K562 (cell line): ENCODE data around the gene CD47. TPM values are rescaled to one million over a fixed set of nuclear protein-coding genes. Genes with fewer than 3 reads are reported as not detected.

Source experiments
- ATAC-seq: fragments of 200-7000 bp; cut with Tn5 transposase; 3 replicates; pipeline ENCODE4 v1.9.1; 2020; ENCODE audit warnings: moderate library complexity
- BruUV-seq: library from RNA; stranded (reverse); fragments of 400-500 nt; replicated peaks from 2 replicates; lab custom pipeline; 2021; lab: Mats Ljungman, UMichigan
- CTCF ChIA-PET: fragments of 300-600 bp; formaldehyde crosslinking; extraction: SDS; loops from one replicate; lab custom pipeline; 2021; ENCODE audit warnings: low intra/inter-chr PET ratio; lab: Yijun Ruan, JAX
- POLR2A ChIA-PET: fragments of 300-600, 350-650 bp; sonication (Branson Sonifier 250); formaldehyde crosslinking; extraction: SDS; loops from one replicate; lab custom pipeline; 2021; ENCODE audit warnings: antibody characterized with exemption, inconsistent platforms; lab: Yijun Ruan, JAX
- DNase-seq, 4 experiments: peaks; one replicate each; pipeline versions ENCODE4 v3.0.0 to v3.0.0-alpha.2; 2011 to 2018; ENCODE audit warnings: low spot score in 3 of 4, mixed read lengths in 3 of 4; ENCODE audit errors: extremely low read depth in 1 of 4
- FAIRE-seq: peaks from 2 replicates; lab custom pipeline; 2011; peaks lifted over from hg19 to GRCh38; lab: Jason Lieb, UNC
- H2AFZ ChIP-seq: 2 replicates; pipeline ENCODE4 v1.6.0; 2011; ENCODE audit warnings: low read depth, low read length, control low read depth, inconsistent platforms
- H3K27ac ChIP-seq: fragments of 200-600 bp; 3 replicates; pipeline ENCODE4 v1.8.0; 2011; ENCODE audit warnings: low read depth, mild to moderate bottlenecking, control low read depth, inconsistent platforms, low read length, moderate library complexity, mixed read lengths; ENCODE audit errors: extremely low read depth
- H3K27me3 ChIP-seq, 2 experiments: fragments of 300-600 bp in 1 of 2; 2 replicates in 1 of 2; 3 replicates in 1 of 2; pipeline versions ENCODE4 v1.6.0 to v1.8.0; 2011; ENCODE audit warnings: inconsistent platforms in 2 of 2, low read length in 2 of 2, mild to moderate bottlenecking in 1 of 2, mixed read lengths in 1 of 2, moderate library complexity in 1 of 2; ENCODE audit not compliant: control insufficient read depth in 2 of 2, insufficient read depth in 2 of 2
- H3K36me3 ChIP-seq: fragments of 300-600 bp; 3 replicates; pipeline ENCODE4 v1.8.0; 2011; ENCODE audit warnings: mild to moderate bottlenecking, low read length, inconsistent platforms; ENCODE audit not compliant: control insufficient read depth, insufficient read depth
- H3K4me1 ChIP-seq, 2 experiments: fragments of 200-600 bp in 1 of 2; replicated peaks in 1 of 2; 2 replicates in 1 of 2; 3 replicates in 1 of 2; pipeline versions ENCODE4 v1.5.1 to v1.8.0; 2011; ENCODE audit warnings: inconsistent platforms in 2 of 2, low read length in 2 of 2, mild to moderate bottlenecking in 1 of 2, mixed read lengths in 1 of 2, moderate library complexity in 1 of 2; ENCODE audit not compliant: control insufficient read depth in 2 of 2, insufficient read depth in 2 of 2
- H3K4me2 ChIP-seq: 2 replicates; pipeline ENCODE4 v1.6.1; 2011; ENCODE audit warnings: low read length, control low read depth, inconsistent platforms, mixed read lengths; ENCODE audit not compliant: insufficient read depth
- H3K4me3 ChIP-seq: fragments of 200-600 bp; sonication (generic), shearing (Covaris generic); 2 replicates; pipeline ENCODE4 v1.5.1; 2016; ENCODE audit warnings: control low read depth, inconsistent platforms
- H3K79me2 ChIP-seq: fragments of 200-600 bp; 3 replicates; pipeline ENCODE4 v1.8.0; 2011; ENCODE audit warnings: low read length, inconsistent platforms; ENCODE audit not compliant: control insufficient read depth, insufficient read depth
- H3K9ac ChIP-seq, 2 experiments: 2 replicates each; pipeline versions ENCODE4 v1.6.0 to v1.6.1; 2011; ENCODE audit warnings: low read depth in 2 of 2, low read length in 2 of 2, control low read depth in 1 of 2, inconsistent platforms in 1 of 2, mild to moderate bottlenecking in 1 of 2, mixed read lengths in 1 of 2; ENCODE audit not compliant: insufficient read depth in 1 of 2
- H3K9me1 ChIP-seq: one replicate; pipeline ENCODE4 v1.6.0; 2011; ENCODE audit warnings: inconsistent platforms, mild to moderate bottlenecking, low read length, moderate library complexity; ENCODE audit not compliant: control insufficient read depth, insufficient read depth
- H3K9me3 ChIP-seq: replicated peaks from 2 replicates; pipeline ENCODE4 v1.5.1; 2011; ENCODE audit warnings: low read depth, low read length, inconsistent platforms; ENCODE audit not compliant: control insufficient read depth, insufficient read depth
- H4K20me1 ChIP-seq: replicated peaks from 2 replicates; pipeline ENCODE4 v1.6.1; 2011; ENCODE audit warnings: low read length, inconsistent platforms, mixed read lengths; ENCODE audit not compliant: control insufficient read depth, insufficient read depth
- ETV6 ChIP-seq, 3 experiments: fragments of 150-350 bp in 1 of 3; sonication (generic) in 1 of 3; formaldehyde crosslinking in 1 of 3; IDR thresholded peaks; 2 replicates each; pipeline versions ENCODE4 v1.6.1 to v1.8.0; 2014 to 2022; ENCODE audit warnings: borderline replicate concordance in 2 of 3, low read depth in 2 of 3, antibody characterized with exemption in 1 of 3, low read length in 1 of 3, mild to moderate bottlenecking in 1 of 3, missing genetic modification reagents in 1 of 3
- TAF7 ChIP-seq: fragments of 450-650 bp; IDR thresholded peaks from 2 replicates; pipeline ENCODE4 v1.6.1; 2016; ENCODE audit warnings: missing genetic modification characterization, missing compliant biosample characterization
- ZNF124 ChIP-seq: sonication (generic); formaldehyde crosslinking; IDR thresholded peaks from 2 replicates; pipeline ENCODE4 v1.8.1; 2022; ENCODE audit warnings: missing genetic modification reagents
- ZNF174 ChIP-seq: fragments of 250-450 bp; sonication (Bioruptor Pico); IDR thresholded peaks from 2 replicates; pipeline ENCODE4 v1.4.0; 2020; ENCODE audit warnings: mild to moderate bottlenecking
- ZNF224 ChIP-seq: sonication (generic); formaldehyde crosslinking; IDR thresholded peaks from 2 replicates; pipeline ENCODE4 v1.8.0; 2022; ENCODE audit warnings: mild to moderate bottlenecking, missing genetic modification reagents
- ZNF311 ChIP-seq: fragments of 250-450 bp; sonication (Bioruptor Pico); IDR thresholded peaks from 2 replicates; pipeline ENCODE4 v1.4.0; 2020; ENCODE audit warnings: mild to moderate bottlenecking, moderate library complexity
- ZNF431 ChIP-seq: sonication (generic); formaldehyde crosslinking; IDR thresholded peaks from 2 replicates; pipeline ENCODE4 v1.8.0; 2022; ENCODE audit warnings: mild to moderate bottlenecking, missing genetic modification reagents
- WGBS: fragments of 100-300 bp; shearing (Covaris generic); methylation state at CpG from one replicate; pipeline ENCODE4 v1.1.6; 2016; ENCODE audit warnings: low coverage, mixed read lengths; ENCODE audit not compliant: insufficient coverage; ENCODE audit errors: missing lambda C conversion rate; 5-methylcytosine and 5-hydroxymethylcytosine counted together
- in situ Hi-C: fragments of 300-500 bp; cut with MboI; formaldehyde crosslinking; loops from 4 replicates; pipeline ENCODE4 v1.15.0; 2018; ENCODE audit warnings: inconsistent platforms, mixed read lengths
- intact Hi-C: fragments of 100-400 bp; cut with micrococcal nuclease; formaldehyde crosslinking; loops from 2 replicates; pipeline ENCODE4 v1.14.2; 2022
- polyA plus RNA-seq, 8 experiments: library from polyadenylated mRNA; depleted of rRNA in 4 of 8; stranded (reverse) in 5 of 8; unstranded in 3 of 8; fragments of >200 nt; fragmentation: Nextera tagmentation in 2 of 8; fragmentation: Illumina TruSeq in 1 of 8; extraction: Ambion mirVana in 2 of 8; extraction: Trizol in 1 of 8; gene quantifications; 2 replicates each; pipeline versions ENCODE4 v1.2.1 to v1.2.3, GENCODE V29; 2011 to 2014; ENCODE audit warnings: inconsistent platforms in 1 of 8, missing spikeins in 1 of 8
- total RNA-seq, 7 experiments: library from RNA; depleted of rRNA in 6 of 7; stranded (reverse); fragments of >200 nt in 6 of 7; fragmentation: Illumina TruSeq in 2 of 7; extraction: Trizol in 2 of 7; gene quantifications; 2 replicates each; pipeline versions ENCODE4 v1.2.1 to v1.2.3, GENCODE V29; 2011 to 2021; ENCODE audit warnings: low replicate concordance in 1 of 7
- TF ChIP-seq, protein P1 (sequence below): sonication (generic); formaldehyde crosslinking; IDR thresholded peaks from 2 replicates; pipeline ENCODE4 v1.8.0; 2022; ENCODE audit warnings: mild to moderate bottlenecking, missing genetic modification reagents
- TF ChIP-seq, protein P2 (sequence below): fragments of 250-450 bp; sonication (Bioruptor Pico); IDR thresholded peaks from 2 replicates; pipeline ENCODE4 v1.8.0; 2021; ENCODE audit warnings: borderline replicate concordance, mild to moderate bottlenecking, moderate library complexity; ENCODE audit not compliant: poor library complexity, severe bottlenecking
- TF ChIP-seq, protein P3 (sequence below): fragments of 250-450 bp; sonication (Bioruptor Pico); IDR thresholded peaks from 2 replicates; pipeline ENCODE4 v1.5.0; 2020; ENCODE audit warnings: mild to moderate bottlenecking, borderline replicate concordance
- TF ChIP-seq, protein P4 (sequence below): sonication (generic); formaldehyde crosslinking; IDR thresholded peaks from 2 replicates; pipeline ENCODE4 v1.8.1; 2023; ENCODE audit warnings: mild to moderate bottlenecking, missing genetic modification reagents

CD47 gene
- total and polyA plus RNA-seq, 9 of the 15 experiments (the other 6 are each of a cell fraction or from before 2014, with no cell fraction given), result 10.2 to 62.6 (median 36.3) TPM

DNA sequence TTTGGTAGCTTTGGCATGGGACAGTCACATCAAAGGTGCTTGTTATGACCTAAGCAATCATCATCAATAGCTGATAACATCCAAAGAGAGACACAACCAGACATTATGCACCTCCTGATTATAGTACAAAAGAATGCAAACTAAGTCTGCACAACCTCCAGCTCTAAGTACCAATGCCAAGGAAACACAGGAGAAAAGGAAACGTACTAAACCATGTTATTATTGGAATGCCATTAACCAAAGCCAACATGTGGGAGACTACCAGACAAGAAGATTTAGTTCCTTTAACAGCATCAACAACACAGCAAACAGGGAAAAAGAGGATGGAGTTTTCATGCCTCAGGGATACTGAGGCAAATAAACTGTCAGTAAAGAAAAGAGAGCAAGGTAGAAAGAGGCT, 61.4 kb downstream of the CD47 start (continued):
- TF ChIP-seq, protein P1, sequence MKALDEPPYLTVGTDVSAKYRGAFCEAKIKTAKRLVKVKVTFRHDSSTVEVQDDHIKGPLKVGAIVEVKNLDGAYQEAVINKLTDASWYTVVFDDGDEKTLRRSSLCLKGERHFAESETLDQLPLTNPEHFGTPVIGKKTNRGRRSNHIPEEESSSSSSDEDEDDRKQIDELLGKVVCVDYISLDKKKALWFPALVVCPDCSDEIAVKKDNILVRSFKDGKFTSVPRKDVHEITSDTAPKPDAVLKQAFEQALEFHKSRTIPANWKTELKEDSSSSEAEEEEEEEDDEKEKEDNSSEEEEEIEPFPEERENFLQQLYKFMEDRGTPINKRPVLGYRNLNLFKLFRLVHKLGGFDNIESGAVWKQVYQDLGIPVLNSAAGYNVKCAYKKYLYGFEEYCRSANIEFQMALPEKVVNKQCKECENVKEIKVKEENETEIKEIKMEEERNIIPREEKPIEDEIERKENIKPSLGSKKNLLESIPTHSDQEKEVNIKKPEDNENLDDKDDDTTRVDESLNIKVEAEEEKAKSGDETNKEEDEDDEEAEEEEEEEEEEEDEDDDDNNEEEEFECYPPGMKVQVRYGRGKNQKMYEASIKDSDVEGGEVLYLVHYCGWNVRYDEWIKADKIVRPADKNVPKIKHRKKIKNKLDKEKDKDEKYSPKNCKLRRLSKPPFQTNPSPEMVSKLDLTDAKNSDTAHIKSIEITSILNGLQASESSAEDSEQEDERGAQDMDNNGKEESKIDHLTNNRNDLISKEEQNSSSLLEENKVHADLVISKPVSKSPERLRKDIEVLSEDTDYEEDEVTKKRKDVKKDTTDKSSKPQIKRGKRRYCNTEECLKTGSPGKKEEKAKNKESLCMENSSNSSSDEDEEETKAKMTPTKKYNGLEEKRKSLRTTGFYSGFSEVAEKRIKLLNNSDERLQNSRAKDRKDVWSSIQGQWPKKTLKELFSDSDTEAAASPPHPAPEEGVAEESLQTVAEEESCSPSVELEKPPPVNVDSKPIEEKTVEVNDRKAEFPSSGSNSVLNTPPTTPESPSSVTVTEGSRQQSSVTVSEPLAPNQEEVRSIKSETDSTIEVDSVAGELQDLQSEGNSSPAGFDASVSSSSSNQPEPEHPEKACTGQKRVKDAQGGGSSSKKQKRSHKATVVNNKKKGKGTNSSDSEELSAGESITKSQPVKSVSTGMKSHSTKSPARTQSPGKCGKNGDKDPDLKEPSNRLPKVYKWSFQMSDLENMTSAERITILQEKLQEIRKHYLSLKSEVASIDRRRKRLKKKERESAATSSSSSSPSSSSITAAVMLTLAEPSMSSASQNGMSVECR, result no peak
- TF ChIP-seq, protein P2, sequence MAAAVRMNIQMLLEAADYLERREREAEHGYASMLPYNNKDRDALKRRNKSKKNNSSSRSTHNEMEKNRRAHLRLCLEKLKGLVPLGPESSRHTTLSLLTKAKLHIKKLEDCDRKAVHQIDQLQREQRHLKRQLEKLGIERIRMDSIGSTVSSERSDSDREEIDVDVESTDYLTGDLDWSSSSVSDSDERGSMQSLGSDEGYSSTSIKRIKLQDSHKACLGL, result no peak
- no peak for TF ChIP-seq ZNF431 (CRISPR knock-in tag)

DNA sequence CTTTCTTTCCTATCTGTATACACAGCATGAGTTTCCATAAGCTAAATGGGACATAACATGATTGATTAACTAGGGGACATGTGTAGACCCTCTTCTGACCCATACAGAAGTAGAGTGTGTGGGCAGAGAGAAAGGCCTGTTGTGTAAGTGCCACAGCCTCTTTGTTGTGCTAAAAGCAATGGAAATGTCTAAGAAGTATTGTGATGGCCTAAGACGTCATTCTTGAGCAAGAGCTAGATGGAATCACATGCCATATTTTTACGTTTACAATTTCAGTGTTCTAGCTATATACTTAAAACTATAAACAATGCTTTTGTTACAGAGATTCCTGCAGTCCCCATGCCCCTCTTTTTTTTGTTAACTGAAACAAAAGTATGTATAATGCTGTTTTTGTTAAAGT, 61.9 kb downstream of the CD47 start:
- POLR2A ChIA-PET, result no interaction called here
- Histone ChIP-seq H3K4me2 (no peak overlapping the region), H3K36me3 (no peaks in the 10 kb centered on the region), H3K9ac (no peak overlapping the region), H3K4me3 (no peak overlapping the region), H3K4me1 (no peaks in the 10 kb centered on the region), H3K79me2 (no peaks in the 10 kb centered on the region), H3K27ac (no peak overlapping the region), H3K27me3 (no peaks in the 10 kb centered on the region; a peak in 1 of 5 replicates), H4K20me1 (no peaks in the 10 kb centered on the region), H3K9me1 (no peaks in the 10 kb centered on the region), H3K9me3 (no peaks in the 10 kb centered on the region), H2AFZ (no peak overlapping the region)
- in situ Hi-C loops (no loop called here), intact Hi-C loops (no loop called here)
- DNase-seq (no peak), ATAC-seq (no peak), FAIRE-seq (no peak)
- CTCF ChIA-PET, result no interaction called here
- WGBS, result 12% methylated on average over 2 of the region's 2 CpGs
- BruUV-seq, result no TSS peak
- no peak for TF ChIP-seq ZNF311
- TF ChIP-seq TAF7, result no peak
- TF ChIP-seq, protein P3, sequence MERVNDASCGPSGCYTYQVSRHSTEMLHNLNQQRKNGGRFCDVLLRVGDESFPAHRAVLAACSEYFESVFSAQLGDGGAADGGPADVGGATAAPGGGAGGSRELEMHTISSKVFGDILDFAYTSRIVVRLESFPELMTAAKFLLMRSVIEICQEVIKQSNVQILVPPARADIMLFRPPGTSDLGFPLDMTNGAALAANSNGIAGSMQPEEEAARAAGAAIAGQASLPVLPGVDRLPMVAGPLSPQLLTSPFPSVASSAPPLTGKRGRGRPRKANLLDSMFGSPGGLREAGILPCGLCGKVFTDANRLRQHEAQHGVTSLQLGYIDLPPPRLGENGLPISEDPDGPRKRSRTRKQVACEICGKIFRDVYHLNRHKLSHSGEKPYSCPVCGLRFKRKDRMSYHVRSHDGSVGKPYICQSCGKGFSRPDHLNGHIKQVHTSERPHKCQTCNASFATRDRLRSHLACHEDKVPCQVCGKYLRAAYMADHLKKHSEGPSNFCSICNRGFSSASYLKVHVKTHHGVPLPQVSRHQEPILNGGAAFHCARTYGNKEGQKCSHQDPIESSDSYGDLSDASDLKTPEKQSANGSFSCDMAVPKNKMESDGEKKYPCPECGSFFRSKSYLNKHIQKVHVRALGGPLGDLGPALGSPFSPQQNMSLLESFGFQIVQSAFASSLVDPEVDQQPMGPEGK (CRISPR knock-in tag), result no peak
- TF ChIP-seq, protein P4, sequence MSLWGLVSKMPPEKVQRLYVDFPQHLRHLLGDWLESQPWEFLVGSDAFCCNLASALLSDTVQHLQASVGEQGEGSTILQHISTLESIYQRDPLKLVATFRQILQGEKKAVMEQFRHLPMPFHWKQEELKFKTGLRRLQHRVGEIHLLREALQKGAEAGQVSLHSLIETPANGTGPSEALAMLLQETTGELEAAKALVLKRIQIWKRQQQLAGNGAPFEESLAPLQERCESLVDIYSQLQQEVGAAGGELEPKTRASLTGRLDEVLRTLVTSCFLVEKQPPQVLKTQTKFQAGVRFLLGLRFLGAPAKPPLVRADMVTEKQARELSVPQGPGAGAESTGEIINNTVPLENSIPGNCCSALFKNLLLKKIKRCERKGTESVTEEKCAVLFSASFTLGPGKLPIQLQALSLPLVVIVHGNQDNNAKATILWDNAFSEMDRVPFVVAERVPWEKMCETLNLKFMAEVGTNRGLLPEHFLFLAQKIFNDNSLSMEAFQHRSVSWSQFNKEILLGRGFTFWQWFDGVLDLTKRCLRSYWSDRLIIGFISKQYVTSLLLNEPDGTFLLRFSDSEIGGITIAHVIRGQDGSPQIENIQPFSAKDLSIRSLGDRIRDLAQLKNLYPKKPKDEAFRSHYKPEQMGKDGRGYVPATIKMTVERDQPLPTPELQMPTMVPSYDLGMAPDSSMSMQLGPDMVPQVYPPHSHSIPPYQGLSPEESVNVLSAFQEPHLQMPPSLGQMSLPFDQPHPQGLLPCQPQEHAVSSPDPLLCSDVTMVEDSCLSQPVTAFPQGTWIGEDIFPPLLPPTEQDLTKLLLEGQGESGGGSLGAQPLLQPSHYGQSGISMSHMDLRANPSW (CRISPR knock-in tag), result no peak
- no peak for TF ChIP-seq ZNF174 (CRISPR knock-in tag)
- TF ChIP-seq ZNF224 (CRISPR knock-in tag), result no peak
- no peak for TF ChIP-seq ZNF124 (CRISPR knock-in tag)
- no peak for TF ChIP-seq ETV6 (IDR thresholded peaks at IDR 0.05; ENCODE audit: borderline replicate concordance in 1 of 2, low read depth in 2 of 2, low read length in 1 of 2)
- TF ChIP-seq ETV6 (CRISPR knock-in tag; IDR thresholded peaks at IDR 0.05; ENCODE audit: borderline replicate concordance), result no peak
